Stimulated activated CD4-positive, alpha-beta T cell treated with anti-CD3 and anti-CD28 coated beads, Interleukin-15, amount 100 ng/mL, for 48 hours (primary cell): ENCODE measurements around the gene ASCC2.
"Not testable (repeated sequence)": the region's sequence is repeated elsewhere in the genome, so short reads cannot be mapped to it uniquely, and the experiment has no call there.

ENCODE experiments used
- DNase-seq, 2 donors: peaks; one replicate each; pipeline ENCODE4 v3.0.0-alpha.2; 2020; ENCODE audit warnings: low read depth in 2 of 2

Gene ASCC2, protein sequence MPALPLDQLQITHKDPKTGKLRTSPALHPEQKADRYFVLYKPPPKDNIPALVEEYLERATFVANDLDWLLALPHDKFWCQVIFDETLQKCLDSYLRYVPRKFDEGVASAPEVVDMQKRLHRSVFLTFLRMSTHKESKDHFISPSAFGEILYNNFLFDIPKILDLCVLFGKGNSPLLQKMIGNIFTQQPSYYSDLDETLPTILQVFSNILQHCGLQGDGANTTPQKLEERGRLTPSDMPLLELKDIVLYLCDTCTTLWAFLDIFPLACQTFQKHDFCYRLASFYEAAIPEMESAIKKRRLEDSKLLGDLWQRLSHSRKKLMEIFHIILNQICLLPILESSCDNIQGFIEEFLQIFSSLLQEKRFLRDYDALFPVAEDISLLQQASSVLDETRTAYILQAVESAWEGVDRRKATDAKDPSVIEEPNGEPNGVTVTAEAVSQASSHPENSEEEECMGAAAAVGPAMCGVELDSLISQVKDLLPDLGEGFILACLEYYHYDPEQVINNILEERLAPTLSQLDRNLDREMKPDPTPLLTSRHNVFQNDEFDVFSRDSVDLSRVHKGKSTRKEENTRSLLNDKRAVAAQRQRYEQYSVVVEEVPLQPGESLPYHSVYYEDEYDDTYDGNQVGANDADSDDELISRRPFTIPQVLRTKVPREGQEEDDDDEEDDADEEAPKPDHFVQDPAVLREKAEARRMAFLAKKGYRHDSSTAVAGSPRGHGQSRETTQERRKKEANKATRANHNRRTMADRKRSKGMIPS

GRCh38 chr22:29837741-29838598 is at the start of gene ASCC2:
Gene ASCC2 (minus strand): TSS chr22:29838274. CDS start chr22:29832325, 5,949 bp downstream.
- peak; percentile 99 to 100 for DNase-seq

DNA sequence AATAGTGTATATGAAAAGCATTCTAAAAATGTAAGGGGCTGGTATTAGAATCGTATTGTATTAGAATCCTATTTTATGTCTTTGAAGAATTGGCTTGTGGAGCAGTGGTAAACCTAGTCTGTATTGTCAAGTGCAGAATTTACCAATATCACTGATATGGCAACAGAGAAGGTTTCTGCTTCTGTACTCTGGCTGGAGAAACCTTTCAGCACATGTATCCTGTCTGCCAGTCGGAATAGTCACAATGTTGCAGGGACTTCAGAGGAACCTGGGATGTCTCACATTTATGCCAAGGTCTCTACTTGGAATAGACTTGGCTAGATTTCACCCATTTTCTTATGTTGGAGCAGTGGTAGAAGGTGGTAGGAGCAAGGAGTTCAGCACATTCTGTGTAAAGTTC is 49.3 kb upstream of the ASCC2 start:
- no peak for DNase-seq

- no peak for DNase-seq
These were observed 48.5 kb upstream of the ASCC2 start for GRCh38 chr22:29886596-29886995.

DNA sequence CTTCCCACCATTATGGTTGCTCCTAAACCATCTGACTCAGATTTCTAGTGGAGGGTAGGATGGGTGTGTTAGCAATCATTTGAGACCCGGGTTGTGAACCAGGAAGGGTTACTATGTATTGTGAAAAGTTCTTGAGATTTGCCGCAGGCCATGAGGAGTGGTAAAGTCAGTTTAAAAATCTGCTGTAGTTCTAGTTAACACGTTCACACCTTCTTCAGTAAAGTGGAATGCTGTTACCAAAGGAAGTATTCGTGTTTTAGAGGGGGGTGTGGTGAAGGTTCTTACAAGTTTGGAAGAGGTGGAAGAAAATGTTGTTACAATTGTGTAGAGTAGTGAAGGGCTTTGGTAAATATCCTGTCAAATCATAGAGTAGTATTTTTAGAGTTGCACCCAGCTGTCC is 47.5 kb upstream of the ASCC2 start:
- no peak for DNase-seq

DNA sequence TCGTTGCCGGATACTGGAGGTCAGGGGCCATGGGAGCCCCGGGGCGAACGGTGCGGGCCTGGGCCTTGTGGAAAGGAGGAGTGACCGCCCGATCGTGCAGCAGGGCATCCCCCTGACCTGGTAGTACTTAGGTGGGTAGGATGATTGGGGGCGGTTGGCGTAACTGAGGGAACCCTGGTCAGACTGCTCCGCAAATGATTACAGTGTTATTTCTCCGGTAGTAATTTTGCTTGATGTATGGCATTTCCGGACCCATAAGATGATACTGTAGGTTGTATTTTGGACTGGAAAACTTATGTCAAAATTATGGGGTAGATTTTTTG is 45.7 kb upstream of the ASCC2 start:
- no peak for DNase-seq

- DNase-seq: peak; percentile 82 to 90
These were observed 45.1 kb upstream of the ASCC2 start, which contains the start of gene MTMR3 for GRCh38 chr22:29883045-29883774. Gene MTMR3 (plus strand): TSS chr22:29883174. CDS start chr22:29971060, 87,886 bp downstream.

- DNase-seq: no peak
These were observed 44.6 kb upstream of the ASCC2 start for GRCh38 chr22:29882716-29883044.

DNA sequence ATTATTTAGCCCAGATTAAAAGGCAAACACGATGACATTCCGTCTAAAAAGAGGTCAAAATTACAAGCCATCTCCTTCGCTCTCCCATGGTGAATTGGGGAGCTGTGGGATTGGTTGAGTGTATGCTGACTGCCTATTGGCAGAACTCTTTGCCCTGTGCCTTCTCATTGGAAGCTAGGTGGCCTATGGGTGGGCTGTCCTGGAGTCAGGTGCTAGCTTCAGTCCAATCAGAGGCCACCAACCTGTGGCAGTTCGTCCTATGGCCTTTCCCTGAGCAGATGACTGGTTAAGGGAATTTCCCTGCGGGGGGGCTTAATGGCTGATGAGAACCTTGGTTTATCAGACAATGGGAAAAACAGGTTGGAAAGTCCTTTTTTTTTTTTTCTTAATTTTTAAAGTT is 41.7 kb upstream of the ASCC2 start:
- DNase-seq: no peak

DNA sequence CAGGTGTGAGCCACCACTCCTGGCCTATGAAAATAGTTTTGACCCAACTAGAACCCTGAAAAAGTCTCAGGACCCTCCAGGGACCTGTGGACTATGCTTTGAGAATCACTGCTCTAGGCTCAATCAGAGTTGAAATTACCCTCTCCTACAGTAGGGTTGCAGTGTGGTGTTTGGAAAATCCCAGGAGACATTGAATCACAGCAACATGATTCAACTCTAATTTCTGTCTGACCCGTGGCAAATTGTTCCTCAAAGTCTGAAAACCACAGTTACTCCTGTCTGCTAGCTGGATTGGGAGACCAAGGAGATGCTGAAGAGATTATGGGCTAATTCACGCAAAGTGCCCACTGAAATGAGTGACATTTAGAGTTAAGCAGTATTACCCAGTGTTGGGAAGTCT is 39.5 kb upstream of the ASCC2 start:
- no peak for DNase-seq

GRCh38 chr22:29873943-29874342 is 35.9 kb upstream of the ASCC2 start:
- no peak for DNase-seq

DNA sequence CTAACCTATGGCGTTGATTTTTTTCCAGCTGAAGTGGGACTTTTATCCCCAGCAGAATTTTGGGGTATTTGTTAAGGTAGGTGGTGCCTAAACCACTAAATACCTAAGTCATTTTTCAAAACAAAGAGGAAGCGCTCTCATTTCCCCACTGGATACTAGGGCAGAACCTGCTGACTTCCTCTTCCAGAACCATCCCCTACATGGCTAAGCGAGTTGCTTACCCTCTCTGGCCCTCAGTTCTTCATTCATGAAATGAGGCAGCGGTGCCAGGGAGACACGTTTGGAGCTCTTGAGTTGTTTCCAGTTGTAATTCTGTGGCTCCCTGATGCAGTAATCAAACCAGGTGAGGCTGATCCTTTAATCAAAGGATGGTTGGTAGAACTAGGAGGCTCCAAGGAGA is 34.9 kb upstream of the ASCC2 start:
- no peak for DNase-seq

DNA sequence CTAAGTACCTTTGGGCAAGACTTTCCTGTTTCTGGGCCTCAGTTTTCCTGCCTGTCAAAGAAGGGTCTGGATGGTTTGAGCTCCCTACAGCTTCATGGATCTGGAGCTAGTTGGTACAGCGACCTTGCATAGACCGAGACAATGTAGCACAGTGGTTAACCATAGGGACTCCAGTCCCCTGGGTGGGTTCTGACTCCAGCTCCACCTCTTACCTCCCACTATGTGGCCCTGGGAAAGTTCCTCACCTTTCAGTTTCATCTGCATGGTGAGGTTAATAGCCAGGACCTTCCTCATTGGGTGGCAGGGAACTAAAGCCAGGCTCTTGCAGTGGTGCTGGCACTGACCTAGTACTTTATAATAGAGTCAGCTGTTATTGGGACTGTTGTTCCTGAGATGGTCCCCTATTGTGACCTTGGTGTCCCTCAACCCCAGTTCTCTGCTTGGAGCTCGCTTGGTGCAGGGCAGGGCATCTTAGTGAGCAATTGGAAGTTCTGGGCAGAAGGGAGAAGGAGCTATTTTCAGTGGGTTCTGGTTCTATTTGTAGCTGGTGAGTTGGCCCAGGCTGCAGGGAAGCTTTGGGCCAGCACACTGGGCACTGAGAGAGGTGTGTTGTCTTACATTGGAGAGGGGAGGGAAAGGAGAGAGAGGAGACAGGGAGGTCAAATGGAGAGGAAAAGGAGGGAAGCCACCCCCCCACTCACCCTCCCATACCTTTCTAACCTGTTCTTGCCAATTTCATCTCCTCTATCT is 34.2 kb upstream of the ASCC2 start:
- no peak for DNase-seq

DNA sequence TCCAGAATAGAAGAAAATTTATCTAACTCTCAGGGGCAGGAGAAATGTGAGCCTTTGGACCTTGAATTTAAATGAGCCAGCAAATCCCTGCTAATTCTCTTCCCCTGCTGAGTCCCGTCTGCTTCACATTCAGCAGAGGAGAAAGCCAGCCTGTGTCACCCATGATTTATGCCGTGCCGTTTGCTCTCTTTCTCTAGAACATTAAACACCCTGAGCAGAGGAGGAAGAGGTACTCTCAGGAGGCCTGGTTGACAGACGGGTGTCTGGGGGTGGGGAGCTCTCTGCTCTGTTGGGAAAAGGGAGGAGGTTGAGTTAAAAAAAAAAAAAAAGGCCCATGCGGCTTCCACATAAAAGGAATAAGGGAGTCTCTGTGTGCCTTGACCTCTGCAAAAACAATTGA is 33.6 kb upstream of the ASCC2 start:
- no peak for DNase-seq

GRCh38 chr22:29870574-29870973 is 32.5 kb upstream of the ASCC2 start:
- no peak for DNase-seq

- DNase-seq: no peak
These were observed 29.8 kb upstream of the ASCC2 start for GRCh38 chr22:29867851-29868250.

GRCh38 chr22:29867260-29867659 is 29.2 kb upstream of the ASCC2 start:
- DNase-seq: no peak

DNA sequence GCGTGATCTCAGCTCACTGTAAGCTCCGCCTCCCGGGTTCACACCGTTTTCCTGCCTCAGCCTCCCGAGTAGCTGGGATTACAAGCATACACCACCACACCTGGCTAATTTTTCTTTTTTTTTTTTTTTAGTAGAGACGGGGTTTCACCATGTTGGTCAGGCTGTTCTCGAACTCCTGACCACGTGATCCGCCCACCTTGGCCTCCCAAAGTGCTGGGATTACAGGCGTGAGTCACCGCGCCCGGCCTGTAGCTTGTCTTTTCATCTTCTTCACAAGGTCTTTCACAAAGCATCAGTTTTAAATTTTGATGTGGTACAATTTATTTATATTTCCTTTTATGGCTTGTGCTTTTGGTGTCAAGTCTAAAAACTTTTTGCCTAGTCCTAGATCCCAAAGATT is 27.5 kb upstream of the ASCC2 start:
- not testable (repeated sequence) for DNase-seq

- no peak for DNase-seq
These were observed 23.7 kb upstream of the ASCC2 start for GRCh38 chr22:29861672-29862297.

- DNase-seq: no peak
These were observed 22.1 kb upstream of the ASCC2 start for GRCh38 chr22:29860006-29860766.

DNA sequence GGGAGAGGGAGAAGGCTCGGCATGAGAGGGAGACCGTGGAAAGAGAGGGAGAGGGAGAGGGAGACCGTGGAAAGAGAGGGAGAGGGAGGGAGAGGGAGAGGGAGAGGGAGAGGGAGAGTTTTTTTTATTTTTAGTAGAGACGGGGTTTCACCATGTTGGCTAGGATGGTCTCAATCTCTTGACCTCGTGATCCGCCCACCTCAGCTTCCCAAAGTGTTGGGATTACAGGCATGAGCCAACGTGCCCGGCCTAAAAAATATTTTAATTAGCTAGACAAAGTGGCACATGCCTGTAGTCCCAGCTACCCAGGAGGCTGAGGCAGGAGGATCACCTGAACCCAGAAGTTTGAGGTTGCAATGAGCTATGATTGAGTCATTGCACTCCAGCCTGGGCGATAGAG is 21.0 kb upstream of the ASCC2 start:
- not testable (repeated sequence) for DNase-seq
